Cardiac muscle cell (in vitro differentiated cells and primary cell): ENCODE results near the gene KRT27. TPM values are rescaled to one million over a fixed set of nuclear protein-coding genes. Genes with fewer than 3 reads are reported as not detected.

ENCODE experiments used
- DNase-seq, 2 donors: peaks; one replicate each; pipeline versions ENCODE4 v3.0.0 to v3.0.0-alpha.2; 2010 to 2017; ENCODE audit warnings: low read depth in 1 of 2, low spot score in 1 of 2
- H3K27ac ChIP-seq: fragments of 200-600 bp; sonication (generic); 2 replicates; pipeline ENCODE4 v1.5.1; 2016
- H3K27me3 ChIP-seq: fragments of 200-600 bp; sonication (generic); 2 replicates; pipeline ENCODE4 v1.6.0; 2016; ENCODE audit warnings: control low read depth
- H3K36me3 ChIP-seq: fragments of 200-600 bp; sonication (generic); 2 replicates; pipeline ENCODE4 v1.5.1; 2016; ENCODE audit warnings: control low read depth
- H3K4me1 ChIP-seq: fragments of 200-600 bp; sonication (generic); 2 replicates; pipeline ENCODE4 v1.8.1; 2017; ENCODE audit warnings: low read depth, mild to moderate bottlenecking, mixed run types
- H3K4me3 ChIP-seq: fragments of 200-600 bp; sonication (generic); 2 replicates; pipeline ENCODE4 v1.5.1; 2016; ENCODE audit warnings: mild to moderate bottlenecking
- H3K9me3 ChIP-seq: fragments of 200-600 bp; sonication (generic); 2 replicates; pipeline ENCODE4 v1.5.1; 2017; ENCODE audit warnings: low read depth, mild to moderate bottlenecking, control low read depth
- polyA plus RNA-seq: library from polyadenylated mRNA; unstranded; fragments of >200 nt; fragmentation: Nextera tagmentation; extraction: Ambion mirVana; gene quantifications from 2 replicates; pipeline ENCODE4 v1.2.1, GENCODE V29; 2016
- total RNA-seq: library from RNA; depleted of rRNA; stranded (reverse); fragments of >200 nt; gene quantifications from 2 replicates; pipeline ENCODE4 v1.2.3, GENCODE V29; 2016
- TF ChIP-seq, protein P1 (sequence below): IDR thresholded peaks from 2 replicates; pipeline ENCODE4 v1.5.1; 2012; ENCODE audit warnings: low read depth, mild to moderate bottlenecking, low read length

Gene KRT27
- total and polyA plus RNA-seq, 2 experiments from 2014 or later: not detected

GRCh38 chr17:40765657-40766056, 16.7 kb downstream of the KRT27 start:
- H3K4me3 ChIP-seq: no peak overlapping the region
- no peak for DNase-seq
- no peaks in the 10 kb centered on the region for H3K27me3 ChIP-seq
- H3K4me1 ChIP-seq: no peaks in the 10 kb centered on the region
- no peaks in the 10 kb centered on the region for H3K36me3 ChIP-seq
- no peaks in the 10 kb centered on the region for H3K9me3 ChIP-seq
- no peak overlapping the region for H3K27ac ChIP-seq
- TF ChIP-seq, protein P1, sequence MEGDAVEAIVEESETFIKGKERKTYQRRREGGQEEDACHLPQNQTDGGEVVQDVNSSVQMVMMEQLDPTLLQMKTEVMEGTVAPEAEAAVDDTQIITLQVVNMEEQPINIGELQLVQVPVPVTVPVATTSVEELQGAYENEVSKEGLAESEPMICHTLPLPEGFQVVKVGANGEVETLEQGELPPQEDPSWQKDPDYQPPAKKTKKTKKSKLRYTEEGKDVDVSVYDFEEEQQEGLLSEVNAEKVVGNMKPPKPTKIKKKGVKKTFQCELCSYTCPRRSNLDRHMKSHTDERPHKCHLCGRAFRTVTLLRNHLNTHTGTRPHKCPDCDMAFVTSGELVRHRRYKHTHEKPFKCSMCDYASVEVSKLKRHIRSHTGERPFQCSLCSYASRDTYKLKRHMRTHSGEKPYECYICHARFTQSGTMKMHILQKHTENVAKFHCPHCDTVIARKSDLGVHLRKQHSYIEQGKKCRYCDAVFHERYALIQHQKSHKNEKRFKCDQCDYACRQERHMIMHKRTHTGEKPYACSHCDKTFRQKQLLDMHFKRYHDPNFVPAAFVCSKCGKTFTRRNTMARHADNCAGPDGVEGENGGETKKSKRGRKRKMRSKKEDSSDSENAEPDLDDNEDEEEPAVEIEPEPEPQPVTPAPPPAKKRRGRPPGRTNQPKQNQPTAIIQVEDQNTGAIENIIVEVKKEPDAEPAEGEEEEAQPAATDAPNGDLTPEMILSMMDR: no peak

- DNase-seq: no peak
- H3K27me3 ChIP-seq: no peaks in the 10 kb centered on the region
- no peaks in the 10 kb centered on the region for H3K4me1 ChIP-seq
- TF ChIP-seq, protein P1: no peak
- no peak overlapping the region for H3K27ac ChIP-seq
- no peak overlapping the region for H3K4me3 ChIP-seq
- H3K9me3 ChIP-seq: no peaks in the 10 kb centered on the region
- no peaks in the 10 kb centered on the region for H3K36me3 ChIP-seq
Measured at GRCh38 chr17:40763752-40764151, 18.6 kb downstream of the KRT27 start.

DNA sequence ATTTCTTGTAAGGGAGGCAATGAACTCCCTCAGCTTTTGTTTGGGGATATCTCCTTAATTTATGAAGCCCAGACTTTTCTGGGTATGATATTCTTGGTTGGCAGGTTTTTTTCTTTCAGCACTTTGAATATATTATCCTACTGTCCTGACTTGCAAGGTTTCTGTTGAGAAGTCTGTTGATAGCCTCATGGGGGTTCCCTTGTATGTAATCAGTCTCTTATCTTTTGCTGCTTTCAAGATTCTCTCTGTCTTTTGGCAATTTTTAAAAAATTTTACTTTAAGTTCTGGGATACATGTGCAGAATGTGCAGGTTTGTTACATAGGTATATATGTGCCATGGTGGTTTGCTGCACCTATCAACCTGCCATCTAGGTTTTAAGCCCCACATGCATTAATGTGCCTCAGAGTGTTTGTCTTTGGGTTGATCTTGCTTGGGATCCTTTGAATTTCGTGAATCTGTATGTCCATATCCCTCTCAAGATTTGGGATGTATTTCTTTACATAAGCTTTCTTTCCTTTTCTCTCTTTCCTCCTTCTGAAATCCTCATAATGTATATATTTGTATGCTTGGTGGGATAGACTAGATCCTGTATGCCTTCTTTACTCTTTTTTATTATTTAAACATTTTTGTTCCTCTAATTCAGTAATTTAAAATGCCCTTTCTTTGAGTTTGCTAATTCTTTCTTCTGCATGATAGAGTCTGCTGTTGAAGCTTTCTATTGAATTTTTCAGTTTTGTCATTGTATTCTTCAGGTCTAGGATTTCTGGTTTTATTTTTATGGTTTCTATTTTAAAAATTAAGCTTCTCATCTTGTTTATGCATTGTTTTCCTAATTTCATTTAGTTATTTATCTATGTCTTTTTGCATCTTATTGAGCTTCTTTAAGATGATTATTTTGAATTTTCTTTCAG, 22.0 kb downstream of the KRT27 start:
- no peaks in the 10 kb centered on the region for H3K36me3 ChIP-seq
- H3K9me3 ChIP-seq: no peaks in the 10 kb centered on the region
- H3K27me3 ChIP-seq: no peaks in the 10 kb centered on the region
- no peaks in the 10 kb centered on the region for H3K4me1 ChIP-seq
- no peak overlapping the region for H3K4me3 ChIP-seq
- H3K27ac ChIP-seq: no peak overlapping the region
- TF ChIP-seq, protein P1: no peak
- DNase-seq: no peak

DNA sequence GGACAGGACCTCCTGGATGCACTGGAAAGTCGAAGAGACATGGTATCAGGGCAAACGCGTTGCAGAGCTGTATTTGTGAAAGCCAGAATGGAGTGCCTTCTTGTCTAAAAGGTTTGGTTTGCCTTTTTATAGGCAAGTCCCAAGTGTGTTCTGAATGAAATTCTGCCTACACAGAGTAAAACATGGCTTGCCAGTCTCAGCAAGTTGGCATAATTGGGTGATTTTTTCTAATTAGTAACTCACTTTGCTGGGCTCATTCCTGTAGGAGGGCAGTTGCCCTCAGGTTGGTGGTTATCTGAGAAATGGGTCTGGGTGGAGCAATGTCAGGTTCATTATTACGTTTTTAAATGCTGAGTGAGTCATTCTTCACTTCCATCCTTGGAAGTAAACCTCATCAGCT, 27.1 kb downstream of the KRT27 start, which contains the start of gene KRT25:
Gene KRT25, minus strand, starts transcription at position 101 of the 400 bp plus-strand sequence. Its CDS starts 60 bp downstream, at position 41.
- Histone ChIP-seq H3K4me1 (no peaks in the 10 kb centered on the region), H3K36me3 (no peaks in the 10 kb centered on the region), H3K9me3 (no peaks in the 10 kb centered on the region), H3K4me3 (no peak within 1 kb of the TSS), H3K27ac (no peak within 1 kb of the TSS), H3K27me3 (no peaks in the 10 kb centered on the region)
- DNase-seq: no peak
- TF ChIP-seq, protein P1: no peak

DNA sequence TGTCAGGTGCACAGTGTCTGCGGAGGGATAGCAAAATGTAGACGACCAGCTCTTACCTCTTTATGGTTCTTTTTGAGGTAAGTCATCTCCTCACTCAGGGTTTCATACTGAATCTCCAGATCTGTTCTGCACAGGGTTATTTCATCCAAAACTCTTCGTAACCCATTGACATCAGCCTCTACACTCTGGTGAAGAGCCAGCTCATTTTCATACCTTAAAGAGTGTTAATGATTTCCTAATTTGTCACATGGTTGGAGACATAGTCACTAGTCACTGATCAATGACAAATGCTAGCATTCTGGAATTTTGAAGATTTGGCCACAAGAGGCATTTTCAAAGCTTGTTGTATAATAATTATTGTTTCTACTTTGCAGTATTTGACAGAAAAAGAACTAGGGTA, 28.5 kb downstream of the KRT27 start:
- Histone ChIP-seq H3K36me3 (no peaks in the 10 kb centered on the region), H3K27me3 (no peaks in the 10 kb centered on the region), H3K27ac (no peak overlapping the region), H3K9me3 (no peaks in the 10 kb centered on the region), H3K4me1 (no peaks in the 10 kb centered on the region), H3K4me3 (no peak overlapping the region)
- DNase-seq: no peak
- TF ChIP-seq, protein P1: no peak
